GM12891 (cell line): Measurements from ENCODE around the gene EIPR1.

Source experiments
- PAX5 ChIP-seq: IDR thresholded peaks from 2 replicates; pipeline ENCODE4 v1.6.1; 2011; ENCODE audit warnings: low read length, moderate library complexity, mild to moderate bottlenecking; ENCODE audit not compliant: insufficient read depth, severe bottlenecking
- POLR2A ChIP-seq: IDR thresholded peaks from 2 replicates; pipeline ENCODE4 v1.6.1; 2011; ENCODE audit warnings: low read depth, low read length, control low read depth
- POLR2AphosphoS5 ChIP-seq: IDR thresholded peaks from 2 replicates; pipeline ENCODE4 v1.6.1; 2011; ENCODE audit warnings: low read depth, low read length, control low read depth
- POU2F2 ChIP-seq: IDR thresholded peaks from 2 replicates; pipeline ENCODE4 v1.6.1; 2011; ENCODE audit warnings: low read depth, mild to moderate bottlenecking, control low read depth, low read length, moderate library complexity
- SPI1 ChIP-seq: IDR thresholded peaks from 2 replicates; pipeline ENCODE4 v1.6.1; 2011; ENCODE audit warnings: low read depth, low read length, control low read depth
- TAF1 ChIP-seq: IDR thresholded peaks from 2 replicates; pipeline ENCODE4 v1.6.1; 2011; ENCODE audit warnings: low read depth, low read length, control low read depth

DNA sequence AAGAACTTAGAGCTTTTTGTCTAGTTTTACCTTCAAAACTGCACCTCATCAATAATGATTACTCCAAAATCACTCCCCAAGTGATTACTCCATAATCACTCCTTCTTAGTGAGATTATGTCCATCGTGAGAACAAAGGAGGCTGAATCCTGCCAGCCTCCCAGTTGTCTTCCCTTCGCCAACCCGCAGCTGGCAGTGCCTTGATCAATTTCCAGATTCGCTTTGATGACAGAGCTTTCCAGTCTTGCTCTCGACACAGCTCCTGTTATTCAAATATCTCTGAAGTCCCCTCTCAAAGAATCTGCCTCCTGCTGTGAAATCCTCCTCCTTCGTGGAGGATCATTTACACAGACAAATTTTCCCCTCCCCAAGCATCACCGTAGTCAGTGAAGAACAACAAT lies 237.7 kb downstream of the EIPR1 start:
- TF ChIP-seq POLR2A, result no peak
- TF ChIP-seq POLR2AphosphoS5, result no peak
- TF ChIP-seq TAF1, result no peak
- TF ChIP-seq PAX5, result no peak
- TF ChIP-seq SPI1, result no peak
- no peak for TF ChIP-seq POU2F2
